Hepatocyte (in vitro differentiated cells): ENCODE measurements around the gene CDC42EP5.
"Not testable (repeated sequence)": the region's sequence is repeated elsewhere in the genome, so short reads cannot be mapped to it uniquely, and the experiment has no call there.

Experiments
- EZH2phosphoT487 ChIP-seq: fragments of 200-600 bp; sonication (generic); IDR thresholded peaks from one replicate; pipeline ENCODE4 v1.6.1; 2018; ENCODE audit warnings: antibody characterized with exemption, mild to moderate bottlenecking, low read depth, moderate library complexity; ENCODE audit not compliant: unreplicated experiment, severe bottlenecking
- TF ChIP-seq, protein P1 (sequence below): fragments of 200-600 bp; sonication (generic); IDR thresholded peaks from 2 replicates; pipeline ENCODE4 v1.5.1; 2016; ENCODE audit warnings: antibody characterized with exemption, mild to moderate bottlenecking; ENCODE audit not compliant: poor library complexity

DNA sequence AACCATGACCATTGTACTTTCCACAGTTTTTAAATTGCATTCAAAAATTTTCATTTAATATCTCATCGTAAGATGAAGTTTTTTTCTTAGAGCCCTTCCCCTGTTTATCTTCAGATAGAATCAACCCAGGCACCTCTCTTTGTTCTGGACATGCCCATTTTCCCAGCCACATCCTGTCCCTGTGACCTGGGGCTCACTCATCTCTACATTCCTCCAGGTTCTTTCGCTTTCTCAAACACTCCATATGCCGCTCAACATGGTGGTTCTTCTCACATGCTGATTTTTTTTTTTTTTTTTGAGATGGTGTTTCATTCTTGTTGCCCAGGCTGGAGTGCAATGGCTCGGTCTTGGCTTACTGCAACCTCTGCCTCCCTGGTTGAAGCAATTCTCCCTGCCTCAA is 32.4 kb upstream of the CDC42EP5 start:
- TF ChIP-seq, protein P1, sequence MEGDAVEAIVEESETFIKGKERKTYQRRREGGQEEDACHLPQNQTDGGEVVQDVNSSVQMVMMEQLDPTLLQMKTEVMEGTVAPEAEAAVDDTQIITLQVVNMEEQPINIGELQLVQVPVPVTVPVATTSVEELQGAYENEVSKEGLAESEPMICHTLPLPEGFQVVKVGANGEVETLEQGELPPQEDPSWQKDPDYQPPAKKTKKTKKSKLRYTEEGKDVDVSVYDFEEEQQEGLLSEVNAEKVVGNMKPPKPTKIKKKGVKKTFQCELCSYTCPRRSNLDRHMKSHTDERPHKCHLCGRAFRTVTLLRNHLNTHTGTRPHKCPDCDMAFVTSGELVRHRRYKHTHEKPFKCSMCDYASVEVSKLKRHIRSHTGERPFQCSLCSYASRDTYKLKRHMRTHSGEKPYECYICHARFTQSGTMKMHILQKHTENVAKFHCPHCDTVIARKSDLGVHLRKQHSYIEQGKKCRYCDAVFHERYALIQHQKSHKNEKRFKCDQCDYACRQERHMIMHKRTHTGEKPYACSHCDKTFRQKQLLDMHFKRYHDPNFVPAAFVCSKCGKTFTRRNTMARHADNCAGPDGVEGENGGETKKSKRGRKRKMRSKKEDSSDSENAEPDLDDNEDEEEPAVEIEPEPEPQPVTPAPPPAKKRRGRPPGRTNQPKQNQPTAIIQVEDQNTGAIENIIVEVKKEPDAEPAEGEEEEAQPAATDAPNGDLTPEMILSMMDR = not testable (repeated sequence)
- TF ChIP-seq EZH2phosphoT487 = not testable (repeated sequence)
